A549 (cell line): ENCODE data around the gene SFXN1. TPM values are rescaled to one million over a fixed set of nuclear protein-coding genes. Genes with fewer than 3 reads are reported as not detected.

Experiments used
- ATAC-seq, 2 experiments: fragments of 200-7000 bp in 1 of 2; fragments of >200 bp in 1 of 2; cut with Nextera tagmentation in 1 of 2; cut with Tn5 transposase in 1 of 2; 3 replicates each; pipeline versions ENCODE4 v1.8.0 to v1.9.1; 2018 to 2020; ENCODE audit warnings: mild to moderate bottlenecking in 1 of 2, moderate library complexity in 1 of 2
- CTCF ChIA-PET: fragments of 300-600 bp; sonication (Branson Sonifier 250); formaldehyde crosslinking; extraction: SDS; loops from one replicate; lab custom pipeline; 2021; ENCODE audit warnings: antibody characterized with exemption, inconsistent platforms; lab: Yijun Ruan, JAX
- POLR2A ChIA-PET: fragments of 350-600 bp; formaldehyde crosslinking; extraction: SDS; loops from one replicate; lab custom pipeline; 2021; ENCODE audit warnings: antibody characterized with exemption, inconsistent platforms; lab: Yijun Ruan, JAX
- DNase-seq, 2 experiments: peaks; one replicate each; pipeline versions ENCODE4 v3.0.0 to v3.0.0-alpha.2; 2011 to 2016; ENCODE audit warnings: low read depth in 1 of 2, low spot score in 1 of 2
- FAIRE-seq: peaks from 2 replicates; lab custom pipeline; 2011; peaks lifted over from hg19 to GRCh38; lab: Jason Lieb, UNC
- H3K27ac ChIP-seq, 2 experiments: fragments of >200 bp; sonication (Bioruptor Twin); formaldehyde crosslinking; 3 replicates each; pipeline ENCODE4 v1.5.1; 2016 to 2017
- H3K4me1 ChIP-seq: fragments of >200 bp; sonication (Bioruptor Twin); formaldehyde crosslinking; 3 replicates; pipeline ENCODE4 v1.6.1; 2016
- H3K4me2 ChIP-seq: fragments of >200 bp; sonication (Bioruptor Twin); formaldehyde crosslinking; 3 replicates; pipeline ENCODE4 v1.6.1; 2016
- H3K4me3 ChIP-seq: fragments of >200 bp; sonication (Bioruptor Twin); formaldehyde crosslinking; 3 replicates; pipeline ENCODE4 v1.5.1; 2016
- H3K9me3 ChIP-seq: fragments of >200 bp; sonication (Bioruptor Twin); formaldehyde crosslinking; 3 replicates; pipeline ENCODE4 v1.6.1; 2016
- BCL3 ChIP-seq: fragments of >200 bp; sonication (Bioruptor Twin); formaldehyde crosslinking; IDR thresholded peaks from 3 replicates; pipeline ENCODE4 v1.6.1; 2016
- CBX2 ChIP-seq: fragments of 200-600 bp; sonication (generic); IDR thresholded peaks from 2 replicates; pipeline ENCODE4 v1.6.1; 2016; ENCODE audit warnings: low read depth, mild to moderate bottlenecking, borderline replicate concordance
- CBX8 ChIP-seq: fragments of 200-600 bp; sonication (generic); IDR thresholded peaks from 2 replicates; pipeline ENCODE4 v1.6.1; 2016
- CHD4 ChIP-seq: fragments of 200-600 bp; sonication (generic); IDR thresholded peaks from 2 replicates; pipeline ENCODE4 v1.6.1; 2016; ENCODE audit warnings: antibody characterized with exemption, mild to moderate bottlenecking, borderline replicate concordance
- CTCF ChIP-seq: fragments of >200 bp; sonication (Bioruptor Twin); formaldehyde crosslinking; IDR thresholded peaks from 3 replicates; pipeline ENCODE4 v1.5.1; 2016
- EP300 ChIP-seq, 2 experiments: fragments of >200 bp; sonication (Bioruptor Twin); formaldehyde crosslinking; IDR thresholded peaks; 2 replicates in 1 of 2; 3 replicates in 1 of 2; pipeline ENCODE4 v1.6.1; 2016 to 2017
- FOXS1 ChIP-seq: fragments of 250-450 bp; sonication (Bioruptor Pico); IDR thresholded peaks from 2 replicates; pipeline ENCODE4 v1.5.0; 2020; ENCODE audit warnings: mild to moderate bottlenecking, moderate library complexity
- GATA3 ChIP-seq: IDR thresholded peaks from 2 replicates; pipeline ENCODE4 v1.6.1; 2012; ENCODE audit warnings: borderline replicate concordance
- HEYL ChIP-seq: fragments of 250-450 bp; sonication (Bioruptor Pico); IDR thresholded peaks from 2 replicates; pipeline ENCODE4 v1.8.0; 2021; ENCODE audit warnings: mild to moderate bottlenecking, moderate library complexity
- HOXB5 ChIP-seq: fragments of 250-450 bp; sonication (Bioruptor Pico); IDR thresholded peaks from 2 replicates; pipeline ENCODE4 v1.5.0; 2020; ENCODE audit warnings: mild to moderate bottlenecking, moderate library complexity
- KDM1A ChIP-seq: fragments of 200-600 bp; sonication (generic); IDR thresholded peaks from 2 replicates; pipeline ENCODE4 v1.6.1; 2016; ENCODE audit warnings: low read depth, mild to moderate bottlenecking
- MAFK ChIP-seq: fragments of 450-650 bp; IDR thresholded peaks from 2 replicates; pipeline ENCODE4 v1.6.1; 2014; ENCODE audit not compliant: partially characterized antibody
- MAZ ChIP-seq: fragments of 150-350 bp; IDR thresholded peaks from 2 replicates; pipeline ENCODE4 v1.6.1; 2014; ENCODE audit warnings: antibody characterized with exemption, low read depth, low read length, borderline replicate concordance
- MYC ChIP-seq: IDR thresholded peaks from 2 replicates; pipeline ENCODE4 v1.6.1; 2012; ENCODE audit warnings: mild to moderate bottlenecking, inconsistent platforms, low read length, improper control_type of control experiment, borderline replicate concordance
- NPAS2 ChIP-seq: fragments of 250-450 bp; sonication (Bioruptor Pico); IDR thresholded peaks from 2 replicates; pipeline ENCODE4 v1.8.0; 2022; ENCODE audit warnings: mild to moderate bottlenecking, moderate library complexity, borderline replicate concordance
- NR3C1 ChIP-seq: fragments of >200 bp; sonication (Bioruptor Twin); formaldehyde crosslinking; IDR thresholded peaks from 3 replicates; pipeline ENCODE4 v1.6.1; 2017
- PHF8 ChIP-seq: fragments of 200-600 bp; sonication (generic); IDR thresholded peaks from 2 replicates; pipeline ENCODE4 v1.6.1; 2016; ENCODE audit warnings: low read depth, mild to moderate bottlenecking, antibody characterized with exemption, moderate library complexity, borderline replicate concordance
- POLR2AphosphoS2 ChIP-seq: conservative IDR thresholded peaks from 2 replicates; pipeline ENCODE4 v1.6.1; 2012; ENCODE audit warnings: low read length, improper control_type of control experiment, inconsistent platforms
- RCOR1 ChIP-seq: fragments of 150-350 bp; IDR thresholded peaks from 2 replicates; pipeline ENCODE4 v1.6.1; 2014; ENCODE audit warnings: antibody characterized with exemption, low read length, low read depth
- SREBF2 ChIP-seq: fragments of 450-650 bp; IDR thresholded peaks from 2 replicates; pipeline ENCODE4 v1.6.1; 2014; ENCODE audit warnings: mild to moderate bottlenecking, moderate library complexity
- TFCP2L1 ChIP-seq: fragments of 250-450 bp; sonication (Bioruptor Pico); IDR thresholded peaks from 2 replicates; pipeline ENCODE4 v1.5.0; 2021; ENCODE audit warnings: mild to moderate bottlenecking
- ZC3H11A ChIP-seq: fragments of 450-650 bp; IDR thresholded peaks from 2 replicates; pipeline ENCODE4 v1.6.1; 2014; ENCODE audit warnings: antibody characterized with exemption, mild to moderate bottlenecking
- ZFP36 ChIP-seq: fragments of 450-650 bp; IDR thresholded peaks from 2 replicates; pipeline ENCODE4 v1.6.1; 2014; ENCODE audit warnings: borderline replicate concordance; ENCODE audit not compliant: partially characterized antibody
- ZNF302 ChIP-seq: fragments of 250-450 bp; sonication (Bioruptor Pico); IDR thresholded peaks from 2 replicates; pipeline ENCODE4 v1.9.0; 2021; ENCODE audit warnings: inconsistent platforms, mild to moderate bottlenecking, moderate library complexity
- WGBS: methylation state at CpG from one replicate; pipeline ENCODE4 v1.1.6; 2017; ENCODE audit errors: missing lambda C conversion rate; 5-methylcytosine and 5-hydroxymethylcytosine counted together
- polyA plus RNA-seq, 4 experiments: library from polyadenylated mRNA; depleted of rRNA in 3 of 4; stranded (reverse); fragments of >200 nt; fragmentation: RNase III in 1 of 4; extraction: RNeasy Plus Mini Kit Qiagen cat#74134 plus additional on column Dnase treatment in 1 of 4; gene quantifications; 2 replicates in 3 of 4; 3 replicates in 1 of 4; pipeline ENCODE4 v1.2.3, GENCODE V29; 2011 to 2017
- TF ChIP-seq, protein P1 (sequence below): fragments of >200 bp; sonication (Bioruptor Twin); formaldehyde crosslinking; IDR thresholded peaks from 2 replicates; pipeline ENCODE4 v1.6.1; 2016
- TF ChIP-seq, protein P2 (sequence below): fragments of 150-350 bp; IDR thresholded peaks from 2 replicates; pipeline ENCODE4 v1.6.1; 2014; ENCODE audit warnings: low read depth, mild to moderate bottlenecking, low read length
- TF ChIP-seq, protein P3 (sequence below): IDR thresholded peaks from 2 replicates; pipeline ENCODE4 v1.6.1; 2012
- TF ChIP-seq, protein P4 (sequence below): fragments of 250-450 bp; sonication (Bioruptor Pico); IDR thresholded peaks from 2 replicates; pipeline ENCODE4 v1.5.0; 2020; ENCODE audit warnings: low read depth, mild to moderate bottlenecking, moderate library complexity

The SFXN1 gene
- polyA plus RNA-seq, 2 of the 4 experiments (the other 2 are of a cell fraction): 79.6 to 190 TPM

DNA sequence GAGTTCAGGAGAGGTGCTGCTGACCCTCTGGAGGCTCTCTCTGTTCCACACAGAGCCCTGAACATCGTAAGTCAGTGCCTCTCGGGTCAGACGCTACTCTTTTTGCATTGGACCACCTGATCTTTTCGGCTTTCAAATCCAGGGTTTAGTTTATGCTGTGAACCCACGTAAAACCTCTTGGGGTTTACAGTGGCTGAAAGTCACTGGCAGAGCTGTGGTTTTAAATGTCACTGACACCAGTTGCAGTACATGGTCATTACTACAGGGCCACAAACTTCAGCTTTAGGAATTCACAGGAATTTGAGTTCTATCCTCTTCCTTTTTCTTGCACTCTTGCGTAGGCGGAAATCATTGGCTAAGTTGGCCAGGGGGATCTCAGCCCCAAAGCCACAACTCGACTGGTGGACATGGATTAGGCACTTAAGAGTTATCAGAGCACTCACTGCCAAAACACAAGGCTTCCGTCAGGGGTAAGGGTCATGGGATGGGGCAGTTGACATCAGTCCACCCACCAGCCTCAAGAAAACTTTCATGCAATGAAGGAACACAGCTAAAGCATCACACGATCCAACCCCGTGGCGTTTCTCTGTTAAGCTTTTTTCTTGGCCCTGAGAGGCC lies 76.9 kb downstream of the SFXN1 start:
- Histone ChIP-seq H3K4me1 (no peaks in the 10 kb centered on the region), H3K4me3 (no peak overlapping the region), H3K27ac (no peak overlapping the region), H3K9me3 (peaks cover 4% of the 10 kb centered on the region; the same call in 2 of the 3 replicates), H3K4me2 (no peak overlapping the region)
- ATAC-seq (no peak), FAIRE-seq (no peak), DNase-seq (no peak)
- WGBS: 60% methylated on average over 12 of the region's 12 CpGs
- ChIA-PET CTCF (interaction anchor here (1.1 to 2.5 kb wide), 2 partner anchors 12 to 22 kb away, joined by 3 to 9 read pairs; no protein-coding TSS in a partner anchor), POLR2A (no interaction called here)
- TF ChIP-seq ZFP36 (no peak), CHD4 (no peak), TFCP2L1 (CRISPR knock-in tag) (no peak), MAFK (no peak), NR3C1 (no peak), HOXB5 (CRISPR knock-in tag) (no peak), ZNF302 (CRISPR knock-in tag) (no peak), POLR2AphosphoS2 (no peak), CBX8 (no peak), KDM1A (no peak), RCOR1 (no peak), GATA3 (no peak), HEYL (CRISPR knock-in tag) (no peak), BCL3 (no peak), MAZ (no peak)
- TF ChIP-seq, protein P1, sequence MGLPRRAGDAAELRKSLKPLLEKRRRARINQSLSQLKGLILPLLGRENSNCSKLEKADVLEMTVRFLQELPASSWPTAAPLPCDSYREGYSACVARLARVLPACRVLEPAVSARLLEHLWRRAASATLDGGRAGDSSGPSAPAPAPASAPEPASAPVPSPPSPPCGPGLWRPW: no peak
- TF ChIP-seq, protein P2, sequence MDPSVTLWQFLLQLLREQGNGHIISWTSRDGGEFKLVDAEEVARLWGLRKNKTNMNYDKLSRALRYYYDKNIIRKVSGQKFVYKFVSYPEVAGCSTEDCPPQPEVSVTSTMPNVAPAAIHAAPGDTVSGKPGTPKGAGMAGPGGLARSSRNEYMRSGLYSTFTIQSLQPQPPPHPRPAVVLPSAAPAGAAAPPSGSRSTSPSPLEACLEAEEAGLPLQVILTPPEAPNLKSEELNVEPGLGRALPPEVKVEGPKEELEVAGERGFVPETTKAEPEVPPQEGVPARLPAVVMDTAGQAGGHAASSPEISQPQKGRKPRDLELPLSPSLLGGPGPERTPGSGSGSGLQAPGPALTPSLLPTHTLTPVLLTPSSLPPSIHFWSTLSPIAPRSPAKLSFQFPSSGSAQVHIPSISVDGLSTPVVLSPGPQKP: no peak
- TF ChIP-seq, protein P3, sequence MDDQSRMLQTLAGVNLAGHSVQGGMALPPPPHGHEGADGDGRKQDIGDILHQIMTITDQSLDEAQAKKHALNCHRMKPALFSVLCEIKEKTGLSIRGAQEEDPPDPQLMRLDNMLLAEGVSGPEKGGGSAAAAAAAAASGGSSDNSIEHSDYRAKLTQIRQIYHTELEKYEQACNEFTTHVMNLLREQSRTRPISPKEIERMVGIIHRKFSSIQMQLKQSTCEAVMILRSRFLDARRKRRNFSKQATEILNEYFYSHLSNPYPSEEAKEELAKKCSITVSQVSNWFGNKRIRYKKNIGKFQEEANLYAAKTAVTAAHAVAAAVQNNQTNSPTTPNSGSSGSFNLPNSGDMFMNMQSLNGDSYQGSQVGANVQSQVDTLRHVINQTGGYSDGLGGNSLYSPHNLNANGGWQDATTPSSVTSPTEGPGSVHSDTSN: no peak
- TF ChIP-seq, protein P4, sequence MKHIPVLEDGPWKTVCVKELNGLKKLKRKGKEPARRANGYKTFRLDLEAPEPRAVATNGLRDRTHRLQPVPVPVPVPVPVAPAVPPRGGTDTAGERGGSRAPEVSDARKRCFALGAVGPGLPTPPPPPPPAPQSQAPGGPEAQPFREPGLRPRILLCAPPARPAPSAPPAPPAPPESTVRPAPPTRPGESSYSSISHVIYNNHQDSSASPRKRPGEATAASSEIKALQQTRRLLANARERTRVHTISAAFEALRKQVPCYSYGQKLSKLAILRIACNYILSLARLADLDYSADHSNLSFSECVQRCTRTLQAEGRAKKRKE (CRISPR knock-in tag): no peak

GRCh38 chr5:175556794-175557193 lies 78.4 kb downstream of the SFXN1 start:
- FAIRE-seq (no peak), ATAC-seq (peak in 1 of 2 experiments; percentile 34; a peak in 1 of 6 replicates), DNase-seq (no peak)
- WGBS: 48% methylated on average over 4 of the region's 4 CpGs
- Histone ChIP-seq H3K4me2 (no peak overlapping the region), H3K4me1 (no peaks in the 10 kb centered on the region), H3K4me3 (no peak overlapping the region), H3K27ac (no peak overlapping the region), H3K9me3 (peaks cover 4% of the 10 kb centered on the region; the same call in 2 of the 3 replicates)
- CTCF ChIA-PET: interaction anchor here (0.6 to 2.5 kb wide), 5 partner anchors 10 to 1122 kb away, joined by 3 to 9 read pairs (median 3); no protein-coding TSS in a partner anchor
- TF ChIP-seq BCL3: no peak
- no peak for TF ChIP-seq EP300 (IDR thresholded peaks at IDR 0.05)
- TF ChIP-seq ZFP36: no peak
- TF ChIP-seq CBX2: no peak
- TF ChIP-seq NPAS2: no peak
- TF ChIP-seq MAZ: no peak
- TF ChIP-seq CBX8: no peak
- TF ChIP-seq PHF8: no peak
- no peak for TF ChIP-seq SREBF2
- no peak for TF ChIP-seq CTCF
- TF ChIP-seq POLR2AphosphoS2: no peak
- no peak for TF ChIP-seq ZC3H11A
- TF ChIP-seq FOXS1 (CRISPR knock-in tag): no peak
- TF ChIP-seq MYC: no peak
- TF ChIP-seq RCOR1: no peak
- POLR2A ChIA-PET: no interaction called here
